Vagina (tissue), 2 donors: ENCODE data around the gene ARSD. TPM values are rescaled to one million over a fixed set of nuclear protein-coding genes. Genes with fewer than 3 reads are reported as not detected.
"Not testable (repeated sequence)": the region's sequence is repeated elsewhere in the genome, so short reads cannot be mapped to it uniquely, and the experiment has no call there.

Source experiments
- DNase-seq, 2 donors: peaks; one replicate each; pipeline ENCODE4 v3.0.0-alpha.2; 2017; ENCODE audit errors: extremely low spot score in 2 of 2
- H3K27ac ChIP-seq: fragments of 200-600 bp; sonication (generic); one replicate; pipeline ENCODE4 v1.5.1; 2019
- H3K27me3 ChIP-seq: fragments of 200-600 bp; sonication (generic); one replicate; pipeline ENCODE4 v1.5.1; 2019
- H3K36me3 ChIP-seq, 2 donors: fragments of 200-600 bp; sonication (generic); one replicate each; pipeline ENCODE4 v1.5.1; 2017 to 2019
- H3K4me1 ChIP-seq: fragments of 200-600 bp; sonication (generic); one replicate; pipeline ENCODE4 v1.5.1; 2019
- H3K4me3 ChIP-seq, 2 donors: fragments of 200-600 bp; sonication (generic); 1 replicate in 1 of 2; 2 replicates in 1 of 2; pipeline ENCODE4 v1.5.1; 2016 to 2019
- H3K9me3 ChIP-seq: fragments of 200-600 bp; sonication (generic); one replicate; pipeline ENCODE4 v1.5.1; 2019
- POLR2A ChIP-seq, 2 donors: fragments of 450-650 bp; IDR thresholded peaks; one replicate each; pipeline ENCODE4 v1.6.1; 2017; ENCODE audit warnings: antibody characterized with exemption in 2 of 2, mild to moderate bottlenecking in 2 of 2, moderate library complexity in 2 of 2
- POLR2AphosphoS5 ChIP-seq, 2 donors: sonication (generic); formaldehyde crosslinking; IDR thresholded peaks; one replicate each; pipeline ENCODE4 v1.9.0; 2017; ENCODE audit warnings: antibody characterized with exemption in 2 of 2, mild to moderate bottlenecking in 2 of 2, low read depth in 1 of 2; ENCODE audit not compliant: insufficient read depth in 1 of 2
- intact Hi-C: fragments of 100-400 bp; cut with DNase I; formaldehyde crosslinking; loops from one replicate; pipeline ENCODE4 v1.15.1; 2023
- total RNA-seq: library from RNA; depleted of rRNA; stranded (reverse); fragments of >200 nt; gene quantifications from one replicate; pipeline ENCODE4 v1.2.3, GENCODE V29; 2016
- TF ChIP-seq, protein P1 (sequence below), 3 experiments: fragments of 450-650 bp in 2 of 3; fragments of 200-600 bp in 1 of 3; sonication (generic) in 1 of 3; IDR thresholded peaks; one replicate each; pipeline ENCODE4 v1.5.1; 2017 to 2019; ENCODE audit warnings: antibody characterized with exemption in 3 of 3, mild to moderate bottlenecking in 2 of 3, moderate library complexity in 2 of 3

Gene ARSD
- total RNA-seq, result 14.0 TPM

GRCh38 chrX:2928583-2929434 is at the start of gene ARSD:
ARSD (minus strand) TSS chrX:2929339; CDS start chrX:2929275, 64 bp downstream.
- DNase-seq, result peak in 1 of 2 donors; percentile 92
- H3K4me1 ChIP-seq, result peaks cover 5% of the 10 kb centered on the region
- H3K4me3 ChIP-seq, result peak within 1 kb of the TSS; percentile 71 to 83
- H3K9me3 ChIP-seq, result peaks cover 6% of the 10 kb centered on the region
- H3K27ac ChIP-seq, result peak within 1 kb of the TSS; percentile 95
- TF ChIP-seq POLR2A (IDR thresholded peaks at IDR 0.05) (peak in 1 of 2 donors; percentile 77), POLR2AphosphoS5 (IDR thresholded peaks at IDR 0.05; ENCODE audit: insufficient read depth in 1 of 2, low read depth in 1 of 2) (peak in 1 of 2 donors; percentile 84)
- TF ChIP-seq, protein P1, sequence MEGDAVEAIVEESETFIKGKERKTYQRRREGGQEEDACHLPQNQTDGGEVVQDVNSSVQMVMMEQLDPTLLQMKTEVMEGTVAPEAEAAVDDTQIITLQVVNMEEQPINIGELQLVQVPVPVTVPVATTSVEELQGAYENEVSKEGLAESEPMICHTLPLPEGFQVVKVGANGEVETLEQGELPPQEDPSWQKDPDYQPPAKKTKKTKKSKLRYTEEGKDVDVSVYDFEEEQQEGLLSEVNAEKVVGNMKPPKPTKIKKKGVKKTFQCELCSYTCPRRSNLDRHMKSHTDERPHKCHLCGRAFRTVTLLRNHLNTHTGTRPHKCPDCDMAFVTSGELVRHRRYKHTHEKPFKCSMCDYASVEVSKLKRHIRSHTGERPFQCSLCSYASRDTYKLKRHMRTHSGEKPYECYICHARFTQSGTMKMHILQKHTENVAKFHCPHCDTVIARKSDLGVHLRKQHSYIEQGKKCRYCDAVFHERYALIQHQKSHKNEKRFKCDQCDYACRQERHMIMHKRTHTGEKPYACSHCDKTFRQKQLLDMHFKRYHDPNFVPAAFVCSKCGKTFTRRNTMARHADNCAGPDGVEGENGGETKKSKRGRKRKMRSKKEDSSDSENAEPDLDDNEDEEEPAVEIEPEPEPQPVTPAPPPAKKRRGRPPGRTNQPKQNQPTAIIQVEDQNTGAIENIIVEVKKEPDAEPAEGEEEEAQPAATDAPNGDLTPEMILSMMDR (IDR thresholded peaks at IDR 0.05), result no peak
- no peaks in the 10 kb centered on the region for H3K27me3 ChIP-seq
- intact Hi-C loops, result no loop called here
- no peaks in the 10 kb centered on the region for H3K36me3 ChIP-seq

GRCh38 chrX:2978639-2979038 is 49.5 kb upstream of the ARSD start:
- H3K27me3 ChIP-seq, H3K9me3 ChIP-seq, intact Hi-C loops, DNase-seq, H3K4me1 ChIP-seq, H3K27ac ChIP-seq, H3K36me3 ChIP-seq, H3K4me3 ChIP-seq: not testable (repeated sequence)

- no peak overlapping the region for H3K4me3 ChIP-seq
- H3K27me3 ChIP-seq, result no peaks in the 10 kb centered on the region
- no peaks in the 10 kb centered on the region for H3K4me1 ChIP-seq
- no peaks in the 10 kb centered on the region for H3K36me3 ChIP-seq
- intact Hi-C loops, result no loop called here
- TF ChIP-seq POLR2A (IDR thresholded peaks at IDR 0.05), result no peak
- TF ChIP-seq, protein P1 (IDR thresholded peaks at IDR 0.05), result no peak
- TF ChIP-seq POLR2AphosphoS5 (IDR thresholded peaks at IDR 0.05; ENCODE audit: insufficient read depth in 1 of 2, low read depth in 1 of 2), result no peak
- no peaks in the 10 kb centered on the region for H3K9me3 ChIP-seq
- no peak for DNase-seq
- no peak overlapping the region for H3K27ac ChIP-seq
These were observed 45.8 kb upstream of the ARSD start for GRCh38 chrX:2974961-2975360.

- no peaks in the 10 kb centered on the region for H3K4me1 ChIP-seq
- H3K27ac ChIP-seq, result no peak overlapping the region
- TF ChIP-seq, protein P1 (IDR thresholded peaks at IDR 0.05), result no peak
- no peak for TF ChIP-seq POLR2A (IDR thresholded peaks at IDR 0.05)
- H3K36me3 ChIP-seq, result no peaks in the 10 kb centered on the region
- no peaks in the 10 kb centered on the region for H3K9me3 ChIP-seq
- intact Hi-C loops, result no loop called here
- H3K27me3 ChIP-seq, result no peaks in the 10 kb centered on the region
- DNase-seq, result no peak
- H3K4me3 ChIP-seq, result no peak overlapping the region
These were observed 43.3 kb upstream of the ARSD start for GRCh38 chrX:2972391-2972790.

GRCh38 chrX:2969021-2969420 is 39.9 kb upstream of the ARSD start:
- TF ChIP-seq, protein P1 (IDR thresholded peaks at IDR 0.05), result no peak
- no peak for TF ChIP-seq POLR2A (IDR thresholded peaks at IDR 0.05)
- TF ChIP-seq POLR2AphosphoS5 (IDR thresholded peaks at IDR 0.05; ENCODE audit: insufficient read depth in 1 of 2, low read depth in 1 of 2), result no peak
- H3K36me3 ChIP-seq, result no peaks in the 10 kb centered on the region
- intact Hi-C loops, result no loop called here
- no peak overlapping the region for H3K27ac ChIP-seq
- no peak overlapping the region for H3K4me3 ChIP-seq
- DNase-seq, result no peak
- no peaks in the 10 kb centered on the region for H3K4me1 ChIP-seq
- H3K27me3 ChIP-seq, result no peaks in the 10 kb centered on the region
- H3K9me3 ChIP-seq, result no peaks in the 10 kb centered on the region
